DMS53 treated with DMSO at 0.1 percent for 48 hours (cell line): ENCODE data around the gene PATJ.
"Not testable (repeated sequence)": the region's sequence is repeated elsewhere in the genome, so short reads cannot be mapped to it uniquely, and the experiment has no call there.

Experiments used
- DNase-seq: peaks from one replicate; lab custom pipeline; 2025; ENCODE audit not compliant: unreplicated experiment; lab: John Stamatoyannopoulos, UW

The PATJ gene

DNA sequence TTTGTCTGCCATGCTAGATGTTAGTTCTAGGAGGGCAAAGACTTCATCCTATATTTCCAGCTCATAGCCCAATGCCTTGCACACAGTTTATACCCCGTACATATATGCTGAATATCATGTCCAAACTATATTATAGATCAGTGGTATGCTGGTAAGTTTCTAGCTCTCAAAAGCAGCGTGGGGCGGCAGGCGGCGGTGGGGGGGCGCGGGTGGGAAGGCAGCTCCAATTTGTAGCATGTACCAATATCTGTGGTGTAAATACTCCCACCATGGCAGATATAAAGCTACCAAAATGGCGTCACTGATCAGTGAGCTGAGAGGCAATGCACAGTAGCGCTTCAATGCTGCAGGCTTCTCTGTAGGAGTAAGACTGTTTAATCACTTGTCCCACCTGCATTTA, 77.1 kb downstream of the PATJ start:
- DNase-seq, result no peak

DNA sequence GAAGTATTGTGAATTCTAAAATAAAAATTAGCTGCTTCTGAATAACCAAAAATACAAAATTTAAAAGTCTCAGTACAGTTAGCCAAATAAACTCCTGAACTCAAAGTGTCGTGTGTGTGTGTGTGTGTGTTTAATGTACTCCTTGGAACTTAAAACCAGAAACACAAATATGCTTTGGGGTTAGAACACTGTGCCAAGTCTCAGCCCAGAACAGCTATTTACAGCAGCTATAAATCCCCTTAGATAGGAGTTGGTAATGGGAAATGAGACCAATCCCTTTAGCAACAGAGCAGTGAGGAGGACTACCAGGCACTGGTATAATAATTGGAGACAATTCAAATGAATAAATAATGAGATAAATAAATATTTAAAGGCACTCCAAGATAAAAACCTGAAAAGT, 83.1 kb downstream of the PATJ start:
- DNase-seq, result no peak

DNA sequence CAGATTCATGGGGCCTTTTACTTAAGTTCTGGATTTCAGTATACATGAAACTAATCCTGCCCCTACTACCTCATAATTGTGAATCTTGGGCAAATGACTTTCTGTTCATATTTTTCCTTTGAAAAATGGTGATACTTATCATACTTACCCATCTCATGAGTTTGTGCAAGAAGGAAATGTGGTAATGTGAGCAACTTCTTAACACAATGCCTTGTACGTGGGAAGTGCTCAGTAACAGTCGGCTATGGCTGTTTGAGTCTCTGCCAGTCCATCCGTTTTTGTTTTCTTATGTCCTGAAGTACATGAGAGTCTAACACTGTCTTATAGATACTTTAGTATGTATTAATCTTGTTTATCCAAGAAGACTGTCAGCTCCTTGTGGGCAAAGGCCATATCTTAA, 86.5 kb downstream of the PATJ start:
- DNase-seq, result no peak

DNA sequence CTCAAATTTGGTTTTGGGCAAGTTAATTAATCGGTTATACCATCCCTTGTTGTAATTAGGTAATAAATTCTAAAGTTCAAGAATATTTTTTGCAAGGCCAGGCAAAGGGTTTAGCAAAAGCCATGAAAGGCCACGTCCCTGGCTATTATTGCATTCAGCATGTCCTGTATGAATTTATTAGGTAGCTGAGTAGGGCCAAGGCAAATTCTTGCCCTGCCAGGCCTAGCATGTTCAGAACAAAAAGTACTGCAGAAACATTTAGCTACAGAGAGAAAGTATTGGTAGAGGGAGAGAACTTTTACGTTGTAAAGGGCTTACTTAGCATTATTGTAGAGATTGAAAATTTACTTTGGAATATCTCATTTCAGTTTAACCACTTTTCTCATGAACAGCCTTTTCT, 94.4 kb downstream of the PATJ start:
- no peak for DNase-seq

DNA sequence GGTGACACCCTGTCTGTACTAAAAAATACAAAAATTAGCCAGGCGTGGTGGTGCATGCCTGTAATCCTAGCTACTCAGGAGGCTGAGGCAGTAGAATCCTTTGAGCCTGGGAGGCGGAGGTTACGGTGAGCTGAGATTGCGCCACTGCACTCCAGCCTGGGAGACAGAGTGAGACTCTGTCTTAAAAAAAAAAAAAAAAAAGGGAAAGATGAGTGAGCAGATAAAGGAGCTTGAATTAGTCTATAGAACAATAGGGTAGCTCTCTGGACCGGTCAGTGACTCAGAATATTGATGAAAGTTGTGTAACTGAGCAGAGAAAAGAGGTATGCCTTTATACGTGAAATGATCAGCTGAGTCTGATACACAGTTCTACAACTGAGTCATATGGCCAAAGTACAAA, 95.3 kb downstream of the PATJ start:
- DNase-seq, result not testable (repeated sequence)

DNA sequence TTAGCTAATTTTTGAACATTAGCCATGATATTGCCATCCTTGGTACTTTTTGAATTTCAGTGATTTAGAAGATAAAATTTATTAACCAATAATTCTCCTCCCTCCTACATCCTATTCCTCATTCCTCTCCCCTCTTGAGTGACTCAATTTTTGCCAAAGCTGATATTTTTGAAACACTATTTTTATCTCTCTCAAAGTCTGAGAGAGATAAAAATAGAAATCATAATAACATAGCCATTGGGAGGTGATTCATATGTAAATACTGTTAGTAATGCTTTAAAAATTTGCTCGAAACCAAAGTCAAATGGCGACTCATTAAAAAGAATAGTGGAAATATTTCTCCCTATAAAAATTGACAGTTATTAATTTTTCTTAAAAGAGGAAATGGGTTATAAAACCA, 97.4 kb downstream of the PATJ start:
- no peak for DNase-seq

DNA sequence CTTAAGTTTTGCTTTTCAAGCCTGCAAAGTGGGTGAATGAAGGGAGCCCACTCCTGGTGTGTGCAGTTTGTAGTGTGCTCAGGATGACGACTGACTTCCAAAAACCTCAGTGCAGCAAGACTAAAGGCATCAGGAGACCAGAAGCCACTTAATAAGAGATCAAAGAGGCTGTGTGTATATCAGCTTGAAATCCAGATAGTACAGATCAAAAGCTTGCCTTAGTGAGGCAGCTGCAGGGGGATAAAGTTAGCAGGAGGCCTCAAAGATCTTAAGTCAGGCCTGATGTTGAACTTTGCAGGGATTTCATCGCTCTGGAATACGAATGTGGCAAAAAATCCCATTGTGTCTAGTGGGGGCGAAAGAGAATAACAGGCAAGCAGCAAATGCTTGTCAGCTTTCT, 99.8 kb downstream of the PATJ start:
- DNase-seq, result no peak

DNA sequence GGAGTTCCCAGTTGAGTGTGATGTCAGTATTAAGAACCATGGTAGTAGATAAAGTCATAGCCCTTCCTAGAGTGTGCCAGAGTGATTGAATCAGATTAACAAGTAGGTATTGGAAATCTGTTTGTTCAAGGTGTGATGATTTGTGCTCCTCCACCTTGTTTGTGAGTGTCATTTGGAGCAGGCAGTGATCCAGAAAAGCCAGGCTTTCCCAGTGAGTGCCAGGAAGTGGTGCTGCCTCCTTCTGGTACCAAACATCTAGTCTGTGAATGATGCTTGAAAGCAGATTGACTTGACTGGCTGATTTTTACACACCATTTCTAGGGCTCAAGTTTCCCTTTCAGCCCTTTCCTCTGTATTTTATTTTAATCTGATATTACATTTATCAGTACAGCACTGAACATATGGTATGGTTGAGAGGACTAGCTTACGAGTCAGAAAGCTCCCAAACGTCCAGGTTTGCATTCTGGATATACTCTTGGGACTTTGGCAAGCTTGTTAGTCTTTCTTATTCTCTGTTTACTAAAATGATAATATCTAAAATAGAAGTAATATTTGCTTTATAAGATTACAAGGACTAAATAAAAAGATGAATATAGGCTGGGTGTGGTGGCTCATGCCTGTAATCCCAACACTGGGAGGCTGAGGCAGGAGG, 100.7 kb downstream of the PATJ start:
- no peak for DNase-seq

DNA sequence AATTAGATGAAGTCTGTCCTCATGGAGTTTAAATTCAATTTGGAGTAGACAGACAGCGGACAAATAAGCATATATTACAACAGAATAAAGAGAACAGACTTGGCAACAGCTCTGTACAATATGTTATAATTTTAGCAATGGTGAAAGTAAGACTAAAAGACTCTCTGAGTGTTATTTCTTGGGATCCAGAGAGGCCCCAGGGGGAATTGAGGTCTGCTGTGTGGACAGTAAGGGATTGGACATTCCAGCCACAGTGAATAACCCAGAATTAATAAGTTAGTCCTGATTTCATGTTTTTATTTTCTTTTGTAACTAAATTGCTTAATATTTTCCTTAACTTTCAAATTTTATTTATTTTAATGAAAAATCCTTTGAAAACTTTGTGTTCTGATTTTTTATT, 101.7 kb downstream of the PATJ start:
- no peak for DNase-seq

DNA sequence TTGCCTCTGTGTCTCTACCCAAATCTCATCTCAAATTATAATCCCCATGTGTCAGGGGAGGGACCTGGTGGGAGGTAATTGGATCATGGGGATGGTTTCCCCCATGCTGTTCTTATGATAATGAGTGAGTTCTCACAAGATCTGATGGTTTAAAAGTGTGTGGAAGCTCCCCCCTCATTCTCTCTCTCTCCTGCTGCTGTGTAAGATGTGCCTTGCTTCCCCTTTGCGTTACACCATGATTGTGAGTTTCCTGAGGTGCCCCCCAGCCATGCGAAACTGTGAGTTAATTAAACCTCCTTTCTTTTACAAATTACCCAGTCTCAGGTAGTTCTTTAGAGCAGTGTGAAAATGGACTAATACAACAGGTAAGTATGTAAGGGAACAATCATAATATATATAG, 102.4 kb downstream of the PATJ start:
- not testable (repeated sequence) for DNase-seq

DNA sequence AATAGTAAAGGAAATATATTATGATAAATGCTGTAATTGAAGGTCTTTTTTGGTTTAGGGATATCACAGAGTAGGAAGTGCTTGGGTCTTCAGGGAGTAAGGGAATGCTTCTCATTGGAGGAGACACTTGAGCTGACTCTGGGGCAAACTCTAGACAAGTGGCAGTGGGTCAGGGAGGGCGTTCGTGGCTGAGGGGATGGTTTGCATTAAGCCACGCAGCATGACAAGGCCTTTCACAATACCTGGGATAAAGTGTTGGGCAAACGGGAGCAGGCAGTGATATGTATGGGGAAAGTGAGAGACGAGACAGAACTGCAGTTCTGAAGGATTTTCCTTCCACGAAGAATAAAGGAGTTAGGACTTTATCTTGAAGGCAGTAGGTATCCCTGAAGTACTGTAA, 109.0 kb downstream of the PATJ start:
- DNase-seq, result no peak

DNA sequence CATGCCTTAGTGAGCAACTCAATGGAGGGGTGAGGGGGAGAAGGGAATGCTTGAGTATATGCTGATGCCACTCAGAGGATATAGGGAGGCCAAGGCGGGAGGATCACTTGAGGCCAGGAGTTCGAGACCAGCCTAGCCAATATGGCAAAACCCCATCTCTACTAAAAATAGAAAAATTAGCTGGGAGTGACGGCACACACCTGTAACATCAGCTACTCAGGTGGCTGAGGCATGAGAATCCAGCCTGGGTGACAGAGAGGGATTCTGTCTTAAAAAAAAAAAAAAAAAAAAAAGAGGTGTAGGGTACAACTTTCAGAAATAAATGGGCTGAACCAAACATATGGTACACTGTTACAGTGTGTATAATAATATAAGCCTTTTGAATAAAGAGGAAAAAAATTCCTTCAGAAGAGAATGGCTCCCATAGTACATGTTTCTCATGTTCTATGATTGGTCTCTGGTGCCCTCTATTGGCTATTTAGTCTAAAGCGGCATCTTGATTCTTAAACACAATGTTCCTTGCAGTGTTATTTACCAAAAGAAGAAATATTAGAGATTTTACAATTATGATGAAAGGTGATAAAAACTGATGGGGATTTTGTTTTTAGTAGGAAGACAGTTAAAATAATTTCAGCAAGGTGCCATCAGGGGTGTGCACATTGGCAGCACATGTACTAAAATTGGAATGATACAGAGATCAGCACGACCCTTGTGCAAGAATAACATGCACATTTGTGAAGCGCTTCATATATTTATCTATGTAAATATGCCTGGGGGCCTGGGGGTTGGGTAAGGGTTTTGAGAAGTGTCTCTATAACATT, 109.8 kb downstream of the PATJ start:
- peak; percentile 71 for DNase-seq

DNA sequence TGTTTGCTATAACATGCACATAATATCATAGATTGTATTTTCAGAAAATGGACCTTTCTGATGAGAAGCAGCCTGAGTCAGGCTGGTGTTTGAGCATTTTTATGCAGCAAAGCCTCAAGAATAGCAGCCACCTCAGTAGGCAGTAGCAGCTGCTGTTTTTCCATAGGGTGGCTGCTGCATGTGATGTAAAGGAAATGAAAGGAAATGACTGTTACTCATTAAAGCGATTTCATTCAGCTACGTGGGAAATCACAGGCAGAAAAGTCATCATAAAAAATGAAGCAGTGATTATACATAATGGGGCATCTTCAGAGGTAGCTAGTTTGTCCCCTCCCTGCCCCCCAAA, 110.4 kb downstream of the PATJ start:
- no peak for DNase-seq

DNA sequence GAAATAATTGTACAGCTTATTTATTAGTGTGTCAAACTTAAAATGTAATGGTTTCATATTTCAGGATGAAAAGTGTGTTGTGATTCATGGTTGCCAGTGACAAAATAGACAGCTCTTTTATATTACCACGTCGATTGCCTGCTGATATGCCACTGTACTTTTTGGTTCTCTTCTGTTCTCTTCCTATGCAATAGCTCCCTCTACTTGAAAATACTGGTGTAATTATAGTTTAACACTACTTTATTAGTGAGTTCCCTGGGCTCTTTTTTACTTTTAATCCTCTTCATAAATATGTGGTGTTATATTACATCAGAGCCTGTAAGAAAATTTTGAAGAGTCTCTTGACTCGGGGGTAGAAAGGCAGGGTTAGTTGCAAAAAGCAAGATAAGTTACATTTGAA, 111.3 kb downstream of the PATJ start:
- no peak for DNase-seq

DNA sequence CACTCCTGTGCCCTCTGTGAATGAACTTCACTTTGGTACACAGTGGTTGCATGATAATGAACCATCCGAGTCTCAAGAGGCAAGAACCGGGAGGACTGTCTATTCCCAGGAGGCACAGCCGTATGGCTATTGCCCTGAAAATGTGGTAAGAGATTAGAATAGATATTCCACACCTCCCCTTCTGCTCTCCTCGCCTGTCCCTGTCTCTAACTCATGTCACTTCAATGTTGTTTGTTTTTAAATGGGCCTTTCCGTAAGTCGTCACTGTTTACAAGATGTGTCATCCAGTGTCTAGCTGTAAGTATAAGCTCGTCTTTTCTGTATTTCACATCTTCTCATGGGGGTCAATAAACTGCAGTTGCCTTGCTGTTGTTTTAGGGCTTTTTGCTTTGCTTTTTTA, 122.2 kb downstream of the PATJ start:
- no peak for DNase-seq

DNA sequence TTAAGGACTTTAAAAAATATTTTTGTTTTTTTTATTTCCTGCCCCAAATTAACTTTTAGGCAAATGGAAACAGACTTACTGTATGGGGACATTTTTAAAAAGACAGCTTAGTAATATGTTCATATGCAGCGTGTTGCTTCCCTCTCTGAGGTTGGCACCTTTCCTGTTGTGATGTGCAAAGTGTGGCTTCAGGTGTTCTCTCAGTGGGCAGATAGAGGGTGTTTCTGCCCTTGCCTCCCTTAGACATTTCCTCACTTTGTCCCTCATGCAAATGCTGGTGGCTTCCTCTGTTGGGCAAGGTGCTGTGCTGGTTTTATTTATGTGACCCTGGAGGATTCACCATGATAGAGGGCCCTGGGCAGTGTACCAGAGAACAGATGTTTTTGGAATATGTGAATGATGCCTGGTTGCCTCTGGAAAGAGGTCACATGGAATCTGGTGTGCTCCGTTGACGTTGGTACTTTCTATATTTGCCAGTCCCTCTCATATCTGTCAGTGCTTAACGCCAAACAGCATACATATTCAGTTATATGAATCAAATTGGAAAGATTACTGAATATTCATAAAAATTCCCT, 123.5 kb downstream of the PATJ start:
- no peak for DNase-seq

DNA sequence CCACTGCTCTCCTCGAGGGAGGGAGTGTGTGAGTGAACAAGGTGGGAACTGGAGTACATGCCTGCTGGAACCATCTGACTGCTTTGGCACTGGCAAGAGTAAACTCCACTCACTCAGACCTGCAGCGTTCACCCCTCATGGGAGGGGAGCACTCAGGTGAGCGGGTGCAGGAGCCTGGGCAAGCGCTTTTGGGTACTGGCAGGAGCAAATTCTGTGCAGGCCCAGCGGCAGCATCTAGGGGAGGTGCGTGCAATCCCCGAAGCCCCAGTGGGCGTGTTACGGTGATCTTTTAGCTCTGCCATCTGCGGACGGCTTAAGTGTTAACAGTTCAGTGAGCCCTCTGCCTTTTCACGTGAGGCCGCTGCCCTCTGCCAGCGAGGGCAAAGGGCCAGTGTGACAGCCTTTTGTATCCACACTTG, 127.4 kb downstream of the PATJ start:
- DNase-seq, result no peak

DNA sequence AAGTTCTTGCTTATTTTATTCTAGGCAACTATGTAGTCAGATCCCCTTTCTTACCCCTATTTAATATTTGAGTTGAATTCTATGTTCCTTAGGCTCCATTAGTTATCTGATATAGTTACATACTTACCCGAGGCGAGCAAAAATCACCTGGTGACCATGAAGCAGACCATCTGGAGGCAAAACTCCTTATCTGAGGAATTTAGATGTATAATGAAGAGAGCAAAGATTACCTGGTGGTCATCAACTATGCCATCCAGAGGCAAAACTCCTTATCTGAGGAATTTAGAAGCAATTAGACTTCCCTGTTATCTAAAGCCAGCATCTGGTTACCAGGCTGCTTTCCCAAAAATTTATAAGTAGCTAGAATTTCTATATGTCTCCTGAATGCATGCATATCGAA, 129.9 kb downstream of the PATJ start:
- DNase-seq, result no peak

DNA sequence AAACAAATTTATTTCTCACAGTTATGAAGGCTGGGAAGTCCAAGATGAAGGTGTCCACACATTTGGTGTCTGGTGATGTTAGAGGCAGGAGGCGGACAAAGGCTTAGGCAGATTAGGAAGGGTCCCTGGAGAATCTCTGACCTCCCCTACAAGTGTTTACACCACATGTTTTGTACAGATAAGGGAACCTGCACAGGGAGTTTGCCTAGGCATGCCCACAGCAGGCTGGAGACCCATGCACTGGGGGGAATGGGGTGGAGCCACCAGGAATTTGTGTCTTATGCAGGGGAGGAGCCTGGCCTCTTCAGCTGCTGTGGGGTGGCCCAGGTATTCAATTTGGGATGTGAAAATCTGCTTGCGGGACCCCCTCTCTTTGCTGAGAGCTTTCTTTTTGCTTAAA, 131.3 kb downstream of the PATJ start:
- no peak for DNase-seq

DNA sequence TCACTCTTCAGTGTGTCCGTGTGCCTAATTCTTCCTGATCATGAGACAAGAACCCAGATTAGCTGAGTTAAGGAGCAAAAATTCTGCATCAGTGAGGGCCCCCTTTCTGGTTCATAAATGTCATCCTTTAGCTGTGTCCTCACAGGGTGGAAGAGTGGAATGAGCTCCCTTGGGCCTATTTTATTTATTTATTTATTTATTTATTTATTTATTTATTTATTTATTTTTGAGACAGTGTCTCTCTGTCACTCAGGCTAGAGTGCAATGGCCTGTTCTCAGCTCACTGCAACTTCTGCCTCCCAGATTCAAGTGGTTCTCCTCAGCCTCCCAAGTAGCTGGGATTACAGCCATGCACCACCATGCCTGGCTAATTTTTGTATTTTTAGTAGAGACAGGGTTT, 131.7 kb downstream of the PATJ start:
- DNase-seq, result no peak

DNA sequence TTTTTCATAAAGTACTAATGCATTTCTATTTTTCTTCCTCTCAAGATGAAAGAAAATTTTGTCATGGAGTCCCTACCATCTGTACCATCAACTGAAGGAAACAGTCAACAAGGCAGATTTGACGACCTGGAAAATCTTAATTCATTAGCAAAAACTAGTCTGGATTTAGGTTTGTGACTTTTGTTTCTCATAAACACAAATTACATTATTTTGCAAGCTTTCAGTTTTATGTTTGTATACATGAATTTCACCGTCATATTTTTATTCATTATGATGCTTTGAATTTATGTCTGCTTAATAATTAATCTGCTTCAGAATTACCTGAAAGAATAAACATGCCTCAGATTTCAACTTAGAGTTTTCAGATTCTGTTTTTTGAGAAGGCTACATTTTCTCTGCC, 132.9 kb downstream of the PATJ start:
- no peak for DNase-seq

DNA sequence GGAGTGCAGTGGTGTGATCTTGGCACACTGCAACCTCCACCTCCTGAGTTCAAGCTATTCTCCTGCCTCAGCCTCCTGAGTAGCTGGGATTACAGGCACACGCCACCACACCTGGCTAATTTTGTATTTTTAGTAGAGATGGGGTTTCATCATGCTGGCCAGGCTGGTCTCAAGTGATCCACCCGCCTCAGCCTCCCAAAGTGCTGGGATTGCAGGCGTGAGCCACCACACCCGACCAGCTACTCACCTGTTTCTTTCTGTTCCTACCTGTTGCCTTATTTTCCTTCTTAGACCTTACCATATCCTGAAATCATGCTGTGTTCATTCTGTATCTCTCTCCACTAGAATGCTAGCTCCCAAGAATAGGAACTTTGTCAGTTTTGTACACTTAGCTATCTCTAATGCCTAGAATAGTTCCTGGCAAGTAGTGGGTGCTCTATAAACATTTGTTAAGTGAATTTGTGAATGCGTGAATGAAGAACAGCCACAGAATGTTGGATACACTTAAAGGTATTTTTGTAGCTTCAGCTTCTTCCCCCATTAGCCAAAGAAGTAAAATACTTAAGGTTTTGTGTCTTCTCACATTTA, 137.7 kb downstream of the PATJ start:
- DNase-seq, result not testable (repeated sequence)
